ENCODE measurements around the gene TMOD1.

- TF ChIP-seq MLX (CRISPR knock-in tag; IDR thresholded peaks at IDR 0.05) (no peak), CTCF (IDR thresholded peaks at IDR 0.05) (no peak)
These were observed 7.4 kb downstream of the TMOD1 start for GRCh38 chr9:97508852-97509251.

All from WTC11 (cell line).